GM21576 (cell line): ENCODE data around the gene RAB6A.
"Not testable (repeated sequence)": the region's sequence is repeated elsewhere in the genome, so short reads cannot be mapped to it uniquely, and the experiment has no call there.

Source experiments
- ATAC-seq: cut with Tn5 transposase; IDR thresholded peaks from one replicate; pipeline ENCODE4 v1.9.1; 2021; ENCODE audit warnings: mild to moderate bottlenecking, moderate library complexity; ENCODE audit not compliant: unreplicated experiment

RAB6A gene

DNA sequence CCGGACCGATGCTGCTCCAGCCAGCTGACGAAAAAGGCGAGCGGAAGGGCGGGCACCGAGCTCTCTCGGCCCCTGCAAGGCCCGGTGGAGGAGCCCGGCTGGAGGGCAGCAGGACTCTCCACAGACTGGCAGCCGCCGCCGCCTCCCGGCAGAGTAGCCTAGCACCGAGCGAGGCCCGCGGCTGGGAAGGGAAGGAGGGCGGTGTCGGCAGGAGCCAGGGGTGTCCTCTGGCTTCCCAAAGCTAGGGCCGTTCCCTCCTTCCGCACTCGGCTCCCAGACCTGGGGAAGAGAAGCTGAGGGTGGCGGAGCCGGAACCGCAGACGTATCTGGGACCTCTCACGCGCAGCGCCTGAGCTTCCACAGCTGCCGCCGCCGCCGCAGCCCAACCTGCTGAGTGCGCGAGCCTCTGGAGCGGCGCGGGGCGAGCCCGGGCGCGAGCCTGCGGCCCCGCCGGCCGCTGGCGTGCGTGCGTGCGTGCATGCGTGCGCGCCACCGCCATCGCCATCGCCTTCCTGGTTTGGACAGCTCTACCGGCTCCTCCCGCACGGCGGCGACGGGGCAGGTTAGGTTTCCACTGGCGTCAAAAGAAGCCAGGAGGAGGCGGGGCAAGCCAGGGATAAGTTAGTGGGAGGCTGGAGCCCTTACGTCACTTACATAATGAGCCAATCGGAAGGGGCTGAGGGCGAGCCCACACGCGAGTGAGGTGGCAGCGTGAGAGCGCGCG lies at the start of gene RAB6A:
RAB6A (minus strand) TSS at position 396 of the 724 bp plus-strand sequence. CDS start 439 bp downstream, outside the sequence.
- peak; percentile 90 for ATAC-seq

DNA sequence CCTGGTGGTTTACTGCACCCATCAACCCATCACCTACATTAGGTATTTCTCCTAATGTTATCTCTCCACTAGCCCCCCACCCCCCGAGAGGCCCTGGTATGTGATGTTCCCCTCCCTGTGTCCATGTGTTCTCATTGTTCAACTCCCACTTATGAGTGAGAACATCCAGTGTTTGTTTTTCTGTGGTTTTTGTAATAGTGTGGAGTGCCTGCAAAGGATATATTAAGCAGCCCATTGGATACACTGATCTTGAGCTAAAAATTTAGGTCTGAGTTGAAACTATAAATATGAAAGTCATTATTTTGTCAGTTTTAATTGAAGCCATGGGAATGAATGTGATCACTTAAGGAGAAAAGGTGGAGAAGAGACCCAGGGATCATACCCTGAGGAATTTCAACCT lies 49.8 kb upstream of the RAB6A start:
- no peak for ATAC-seq

DNA sequence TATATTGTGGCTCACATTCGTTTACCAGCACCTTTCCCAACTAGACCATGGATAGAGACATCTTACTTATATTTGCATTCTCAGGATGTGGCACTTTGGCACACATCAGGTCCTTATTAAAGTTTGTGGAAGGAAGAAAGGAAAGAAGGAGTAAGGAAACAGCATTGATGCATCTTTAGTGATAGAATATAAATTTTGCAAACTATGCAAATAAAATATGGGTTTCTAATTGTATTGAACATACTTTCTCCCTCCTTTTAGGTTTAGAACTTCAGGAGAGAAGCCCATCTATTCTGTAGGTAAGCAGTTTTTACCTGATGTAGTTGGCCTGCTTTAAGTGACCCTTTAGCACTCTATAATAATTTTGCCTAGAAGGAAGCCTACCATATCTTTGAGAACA lies 47.2 kb upstream of the RAB6A start:
- ATAC-seq: no peak

- no peak for ATAC-seq
These were observed 43.8 kb upstream of the RAB6A start for GRCh38 chr11:73804712-73805111.

GRCh38 chr11:73801136-73801535 lies 40.3 kb upstream of the RAB6A start:
- no peak for ATAC-seq

- no peak for ATAC-seq
These were observed 39.5 kb upstream of the RAB6A start for GRCh38 chr11:73800276-73800806.

- no peak for ATAC-seq
These were observed 36.6 kb upstream of the RAB6A start for GRCh38 chr11:73797457-73797856.

GRCh38 chr11:73795925-73796632 lies 35.2 kb upstream of the RAB6A start:
- ATAC-seq: no peak

GRCh38 chr11:73792584-73792983 lies 31.7 kb upstream of the RAB6A start:
- no peak for ATAC-seq

DNA sequence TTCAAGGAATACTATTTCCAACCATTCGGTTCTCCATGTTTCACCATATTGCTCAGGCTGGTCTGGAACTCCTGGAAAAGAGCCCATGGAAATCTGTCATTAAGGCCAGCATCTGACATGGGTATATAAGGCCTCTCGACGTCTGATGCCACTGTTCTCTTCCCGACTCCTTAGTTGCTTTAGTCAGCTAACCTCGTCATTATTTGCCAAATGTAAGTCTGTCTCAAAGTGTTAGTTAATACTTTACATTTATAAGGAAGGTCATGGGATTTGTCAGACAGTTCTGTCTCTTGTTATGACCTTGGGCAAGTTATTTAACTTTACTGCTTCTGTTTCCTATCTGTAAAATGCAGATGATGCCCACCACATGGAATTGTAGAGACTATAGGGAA lies 28.4 kb upstream of the RAB6A start:
- no peak for ATAC-seq

GRCh38 chr11:73787643-73788558 lies 27.0 kb upstream of the RAB6A start, which contains the start of gene MRPL48:
Gene MRPL48 (plus strand): TSS chr11:73787874. CDS start chr11:73787972, 98 bp downstream.
- peak; percentile 94 for ATAC-seq

DNA sequence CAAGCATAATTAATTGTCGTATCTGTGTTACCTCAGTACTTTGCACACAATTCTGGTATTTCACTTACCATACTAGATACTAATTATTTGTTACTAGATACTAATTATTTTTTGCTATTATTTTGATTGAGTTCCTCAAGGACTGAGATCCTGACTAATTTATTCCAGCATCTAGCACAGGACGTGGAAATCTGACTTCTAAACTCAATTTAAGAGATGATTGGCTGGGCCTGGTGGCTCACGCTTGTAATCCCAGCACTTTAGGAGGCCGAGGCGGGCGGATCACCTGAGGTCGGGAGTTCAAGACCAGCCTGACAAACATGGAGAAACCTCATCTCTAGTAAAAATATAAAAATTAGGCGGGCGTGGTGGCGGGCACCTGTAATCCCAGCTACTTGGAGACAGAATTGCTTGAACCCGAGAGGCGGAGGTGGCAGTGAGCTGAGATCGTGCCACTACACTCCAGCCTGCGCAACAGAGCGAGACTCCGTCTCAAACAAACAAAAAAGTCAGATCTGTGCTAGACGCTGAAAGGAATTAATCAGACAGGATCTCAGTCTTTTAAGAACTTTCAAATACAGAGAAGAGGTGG lies 26.3 kb upstream of the RAB6A start:
- no peak for ATAC-seq

DNA sequence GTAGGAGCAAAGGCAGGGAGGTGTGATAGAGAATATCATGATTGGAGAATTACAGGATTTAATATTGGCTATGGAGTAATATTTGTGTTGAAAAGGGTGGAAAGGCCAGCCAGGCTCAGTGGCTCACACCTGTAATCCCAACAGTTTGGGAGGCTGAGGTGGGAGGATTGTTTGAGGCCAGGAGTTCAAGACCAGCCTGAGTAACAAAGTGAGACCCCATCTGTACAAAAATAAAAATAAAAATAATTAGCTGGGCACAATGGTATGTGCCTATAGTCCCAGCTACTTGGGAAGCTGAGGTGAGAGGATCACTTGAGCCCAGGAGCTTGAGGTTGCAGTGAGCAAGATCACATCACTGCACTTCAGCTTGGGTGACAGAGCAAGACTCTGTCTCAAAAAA lies 24.6 kb upstream of the RAB6A start:
- not testable (repeated sequence) for ATAC-seq

DNA sequence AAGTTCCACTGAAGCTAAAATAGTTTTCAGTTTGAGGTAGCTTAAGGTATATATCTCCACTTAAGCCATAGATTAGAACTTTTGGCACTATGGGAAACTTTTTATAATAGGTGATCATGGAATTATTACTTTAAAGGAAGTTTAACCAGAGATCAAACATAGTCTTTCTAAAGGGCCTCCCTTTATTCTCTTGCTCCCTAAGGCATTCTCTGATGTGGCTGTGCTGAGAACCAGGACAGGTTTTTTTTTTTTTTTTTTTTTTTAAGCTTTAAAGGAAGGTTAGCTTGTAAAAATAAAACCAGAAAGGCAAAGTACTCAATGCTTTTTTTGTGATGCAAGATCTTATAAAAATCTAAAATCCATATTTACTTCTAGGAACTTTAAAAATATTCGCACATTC lies 23.9 kb upstream of the RAB6A start:
- ATAC-seq: no peak

GRCh38 chr11:73784080-73784634 lies 23.3 kb upstream of the RAB6A start:
- ATAC-seq: no peak

- ATAC-seq: no peak
These were observed 22.7 kb upstream of the RAB6A start for GRCh38 chr11:73783483-73784020.

- no peak for ATAC-seq
These were observed 20.4 kb upstream of the RAB6A start for GRCh38 chr11:73781303-73781702.

GRCh38 chr11:73779084-73779902 lies 18.4 kb upstream of the RAB6A start:
- peak; percentile 98 for ATAC-seq

DNA sequence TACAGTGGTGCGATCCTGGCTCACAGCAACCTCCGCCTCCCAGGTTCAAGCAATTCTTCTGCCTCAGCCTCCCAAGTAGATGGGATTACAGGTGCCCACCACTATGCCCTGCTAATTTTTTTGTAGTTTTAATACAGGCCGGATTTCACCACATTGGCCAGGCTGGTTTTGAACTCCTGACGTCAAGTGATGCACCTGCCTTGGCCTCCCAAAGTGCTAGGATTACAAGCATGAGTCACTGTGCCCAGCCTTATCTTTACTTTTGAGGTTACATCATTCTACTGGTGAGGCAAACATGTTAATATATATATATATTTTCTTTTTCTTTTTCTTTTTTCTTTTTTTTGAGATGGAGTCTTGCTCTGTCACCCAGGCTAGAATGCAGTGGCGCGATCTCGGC lies 9.9 kb upstream of the RAB6A start:
- ATAC-seq: not testable (repeated sequence)
